PC-9 (cell line): ENCODE data around the gene EIF5. TPM values are rescaled to one million over a fixed set of nuclear protein-coding genes. Genes with fewer than 3 reads are reported as not detected.

Experiments used
- BruUV-seq: library from RNA; stranded (reverse); fragments of 400-500 nt; replicated peaks from 2 replicates; lab custom pipeline; 2021; lab: Mats Ljungman, UMichigan
- CTCF ChIA-PET: fragments of 300-600 bp; sonication (Branson Sonifier 250); formaldehyde crosslinking; loops from one replicate; lab custom pipeline; 2022; ENCODE audit warnings: antibody characterized with exemption; lab: Charles Lee
- POLR2A ChIA-PET: fragments of 300-600 bp; sonication (Branson Sonifier 250); formaldehyde crosslinking; loops from one replicate; lab custom pipeline; 2022; ENCODE audit warnings: antibody characterized with exemption; ENCODE audit not compliant: unreplicated experiment; lab: Charles Lee
- DNase-seq, 2 experiments: peaks; one replicate each; pipeline versions ENCODE4 v3.0.0 to v3.0.0-alpha.2; 2015 to 2022; ENCODE audit warnings: mixed read lengths in 1 of 2
- H2AFZ ChIP-seq: fragments of 200-600 bp; sonication (generic); 2 replicates; pipeline ENCODE4 v1.8.1; 2017; ENCODE audit warnings: antibody characterized with exemption
- H3F3A ChIP-seq: fragments of 200-600 bp; sonication (generic); 2 replicates; pipeline ENCODE4 v1.8.1; 2017; ENCODE audit warnings: antibody characterized with exemption, mild to moderate bottlenecking, low read depth; ENCODE audit not compliant: insufficient read depth
- H3K27ac ChIP-seq: fragments of 200-600 bp; sonication (generic); 2 replicates; pipeline ENCODE4 v1.6.1; 2016; ENCODE audit warnings: mixed run types
- H3K27me3 ChIP-seq: fragments of 200-600 bp; sonication (generic); 2 replicates; pipeline ENCODE4 v1.6.1; 2016; ENCODE audit warnings: low read depth, mixed run types; ENCODE audit not compliant: insufficient read depth
- H3K36me3 ChIP-seq: fragments of 200-600 bp; sonication (generic); 2 replicates; pipeline ENCODE4 v1.6.1; 2016; ENCODE audit warnings: low read depth, mixed run types
- H3K4me1 ChIP-seq: fragments of 200-600 bp; sonication (generic); replicated peaks from 2 replicates; pipeline ENCODE4 v1.6.1; 2016; ENCODE audit warnings: mixed run types; ENCODE audit not compliant: insufficient read depth
- H3K4me2 ChIP-seq: fragments of 200-600 bp; sonication (generic); 2 replicates; pipeline ENCODE4 v1.6.1; 2017; ENCODE audit warnings: mixed run types
- H3K4me3 ChIP-seq: fragments of 200-600 bp; sonication (generic); 2 replicates; pipeline ENCODE4 v1.6.1; 2016; ENCODE audit warnings: mixed run types
- H3K79me2 ChIP-seq: fragments of 200-600 bp; sonication (generic); 2 replicates; pipeline ENCODE4 v1.6.1; 2017; ENCODE audit warnings: low read depth, mixed run types
- H3K9me2 ChIP-seq: fragments of 200-600 bp; sonication (generic); 2 replicates; pipeline ENCODE4 v1.8.1; 2017; ENCODE audit warnings: mild to moderate bottlenecking; ENCODE audit not compliant: insufficient read depth
- H3K9me3 ChIP-seq: fragments of 200-600 bp; sonication (generic); 2 replicates; pipeline ENCODE4 v1.8.1; 2016; ENCODE audit warnings: low read depth; ENCODE audit not compliant: insufficient read depth
- H4K20me1 ChIP-seq: fragments of 200-600 bp; sonication (generic); 2 replicates; pipeline ENCODE4 v1.8.1; 2017; ENCODE audit not compliant: insufficient read depth
- CTCF ChIP-seq: fragments of 200-600 bp; sonication (generic); conservative IDR thresholded peaks from 2 replicates; pipeline ENCODE4 v1.6.1; 2017; ENCODE audit warnings: mixed run types, antibody characterized with exemption, mild to moderate bottlenecking, moderate library complexity
- EZH2 ChIP-seq: fragments of 200-600 bp; sonication (generic); IDR thresholded peaks from 2 replicates; pipeline ENCODE4 v1.8.0; 2017; ENCODE audit warnings: antibody characterized with exemption, low read depth
- intact Hi-C: fragments of 100-400 bp; cut with micrococcal nuclease; formaldehyde crosslinking; loops from one replicate; pipeline ENCODE4 v1.10.0; 2022; ENCODE audit not compliant: unreplicated experiment
- total RNA-seq: library from RNA; stranded (reverse); gene quantifications from 2 replicates; pipeline ENCODE4 v1.2.3, GENCODE V29; 2021

Gene EIF5
- total RNA-seq, 1 experiment from 2014 or later, result 330 TPM

GRCh38 chr14:103377522-103378037 is 43.5 kb downstream of the EIF5 start:
- Histone ChIP-seq H4K20me1 (no peaks in the 10 kb centered on the region), H3K27ac (no peak overlapping the region), H3K9me2 (peaks cover 4% of the 10 kb centered on the region; the same call in 1 of the 2 replicates), H3K27me3 (no peaks in the 10 kb centered on the region), H3K4me1 (peaks cover 18% of the 10 kb centered on the region), H3K4me3 (no peak overlapping the region), H3K4me2 (no peak overlapping the region), H3F3A (peaks cover 15% of the 10 kb centered on the region), H2AFZ (no peak overlapping the region), H3K36me3 (no peaks in the 10 kb centered on the region), H3K9me3 (0 out of 2 replicates have a peak, but pooled peaks cover 3% of the 10 kb centered on the region), H3K79me2 (no peaks in the 10 kb centered on the region)
- ChIA-PET CTCF (interaction anchor here (0.6 kb wide), 1 partner anchor 117 kb away, joined by 5 read pairs; no protein-coding TSS in a partner anchor), POLR2A (interaction anchor here (0.6 kb wide), 1 partner anchor 665 kb away, joined by 10 read pairs; no protein-coding TSS in a partner anchor)
- BruUV-seq, result no TSS peak
- DNase-seq, result peak; percentile 32 to 55
- no peak for TF ChIP-seq CTCF
- TF ChIP-seq EZH2, result no peak
- intact Hi-C loops, result no loop called here

- POLR2A ChIA-PET, result interaction anchor here (0.6 to 0.7 kb wide), 2 partner anchors 485 to 666 kb away, joined by 3 to 10 read pairs; no protein-coding TSS in a partner anchor
- CTCF ChIA-PET, result interaction anchor here (0.6 kb wide), 1 partner anchor 117 kb away, joined by 5 read pairs; no protein-coding TSS in a partner anchor
These were observed 44.2 kb downstream of the EIF5 start for GRCh38 chr14:103378038-103378854.

More at GRCh38 chr14:103378038-103378854, 44.2 kb downstream of the EIF5 start:
- no peak for DNase-seq
- TF ChIP-seq CTCF, result no peak
- TF ChIP-seq EZH2, result no peak
- H3K36me3 ChIP-seq, result no peaks in the 10 kb centered on the region
- no peak overlapping the region for H3K4me3 ChIP-seq
- H3K9me3 ChIP-seq, result 0 out of 2 replicates have a peak, but pooled peaks cover 3% of the 10 kb centered on the region
- H3K79me2 ChIP-seq, result no peaks in the 10 kb centered on the region
- intact Hi-C loops, result no loop called here
- no peak overlapping the region for H2AFZ ChIP-seq
- peaks cover 4% of the 10 kb centered on the region; the same call in 1 of the 2 replicates for H3K9me2 ChIP-seq
- H3K4me2 ChIP-seq, result no peak overlapping the region
- no peaks in the 10 kb centered on the region for H3K27me3 ChIP-seq
- no peaks in the 10 kb centered on the region for H4K20me1 ChIP-seq
- peaks cover 11% of the 10 kb centered on the region for H3K4me1 ChIP-seq
- H3K27ac ChIP-seq, result no peak overlapping the region
- no TSS peak for BruUV-seq
- H3F3A ChIP-seq, result peaks cover 8% of the 10 kb centered on the region
